HUES6 (cell line): ENCODE measurements around the gene KLF8.

Experiments used
- H3K27ac ChIP-seq: 2 replicates; pipeline ENCODE4 v1.7.0; 2013; ENCODE audit warnings: low read depth, mild to moderate bottlenecking, low read length, inconsistent platforms
- H3K27me3 ChIP-seq: 2 replicates; pipeline ENCODE4 v1.6.1; 2013; ENCODE audit warnings: low read length; ENCODE audit not compliant: control insufficient read depth, insufficient read depth
- H3K36me3 ChIP-seq: 2 replicates; pipeline ENCODE4 v1.6.1; 2013; ENCODE audit warnings: low read length; ENCODE audit not compliant: control insufficient read depth, insufficient read depth
- H3K4me1 ChIP-seq: 2 replicates; pipeline ENCODE4 v1.6.1; 2013; ENCODE audit warnings: low read length; ENCODE audit not compliant: control insufficient read depth, insufficient read depth
- H3K4me3 ChIP-seq: 2 replicates; pipeline ENCODE4 v1.5.1; 2013; ENCODE audit warnings: low read depth, low read length
- H3K9ac ChIP-seq: one replicate; pipeline ENCODE4 v1.6.1; 2013; ENCODE audit warnings: mild to moderate bottlenecking, low read length
- H3K9me3 ChIP-seq: 2 replicates; pipeline ENCODE4 v1.6.1; 2013; ENCODE audit warnings: low read depth, low read length; ENCODE audit not compliant: control insufficient read depth, insufficient read depth

Gene KLF8

GRCh38 chrX:56233682-56234081 lies 1.5 kb downstream of the KLF8 start:
- Histone ChIP-seq H3K9me3 (peaks cover 5% of the 10 kb centered on the region; the same call in 1 of the 2 replicates), H3K4me3 (peak overlapping the region; percentile 82), H3K27ac (no peak overlapping the region), H3K27me3 (no peaks in the 10 kb centered on the region), H3K36me3 (0 out of 2 replicates have a peak, but pooled peaks cover 2% of the 10 kb centered on the region), H3K4me1 (peaks cover 14% of the 10 kb centered on the region; the same call in 1 of the 2 replicates), H3K9ac (no peak overlapping the region)

GRCh38 chrX:56248492-56248891 lies 16.3 kb downstream of the KLF8 start:
- H3K36me3 ChIP-seq = no peaks in the 10 kb centered on the region
- no peak overlapping the region for H3K27ac ChIP-seq
- H3K27me3 ChIP-seq = no peaks in the 10 kb centered on the region
- no peaks in the 10 kb centered on the region; the same call in 1 of the 2 replicates for H3K9me3 ChIP-seq
- no peak overlapping the region for H3K4me3 ChIP-seq
- no peak overlapping the region for H3K9ac ChIP-seq
- peaks cover 3% of the 10 kb centered on the region; the same call in 1 of the 2 replicates for H3K4me1 ChIP-seq

- no peak overlapping the region for H3K27ac ChIP-seq
- no peak overlapping the region for H3K9ac ChIP-seq
- no peaks in the 10 kb centered on the region for H3K27me3 ChIP-seq
- no peaks in the 10 kb centered on the region for H3K36me3 ChIP-seq
- peaks cover 12% of the 10 kb centered on the region; the same call in 1 of the 2 replicates for H3K9me3 ChIP-seq
- no peak overlapping the region for H3K4me3 ChIP-seq
- H3K4me1 ChIP-seq = no peaks in the 10 kb centered on the region
Measured at GRCh38 chrX:56253832-56254703, 21.9 kb downstream of the KLF8 start.

- no peaks in the 10 kb centered on the region for H3K27me3 ChIP-seq
- H3K27ac ChIP-seq = no peak overlapping the region
- H3K9me3 ChIP-seq = peaks cover 4% of the 10 kb centered on the region; the same call in 1 of the 2 replicates
- H3K4me1 ChIP-seq = no peaks in the 10 kb centered on the region
- peaks cover 12% of the 10 kb centered on the region; the same call in 1 of the 2 replicates for H3K36me3 ChIP-seq
- no peak overlapping the region for H3K4me3 ChIP-seq
- no peak overlapping the region for H3K9ac ChIP-seq
Measured at GRCh38 chrX:56268888-56269287, 36.7 kb downstream of the KLF8 start.

GRCh38 chrX:56278692-56279091 lies 46.5 kb downstream of the KLF8 start:
- Histone ChIP-seq H3K4me1 (no peaks in the 10 kb centered on the region), H3K27me3 (no peaks in the 10 kb centered on the region), H3K9ac (no peak overlapping the region), H3K36me3 (0 out of 2 replicates have a peak, but pooled peaks cover 3% of the 10 kb centered on the region), H3K27ac (no peak overlapping the region), H3K9me3 (peaks cover 5% of the 10 kb centered on the region; the same call in 1 of the 2 replicates), H3K4me3 (no peak overlapping the region)

- Histone ChIP-seq H3K9me3 (peaks cover 8% of the 10 kb centered on the region; the same call in 1 of the 2 replicates), H3K4me1 (no peaks in the 10 kb centered on the region), H3K27ac (no peak overlapping the region), H3K9ac (no peak overlapping the region), H3K36me3 (peaks cover 8% of the 10 kb centered on the region; the same call in 1 of the 2 replicates), H3K4me3 (no peak overlapping the region), H3K27me3 (no peaks in the 10 kb centered on the region)
Measured at GRCh38 chrX:56279863-56280262, 47.7 kb downstream of the KLF8 start.

- Histone ChIP-seq H3K9ac (no peak overlapping the region), H3K4me3 (no peak overlapping the region), H3K4me1 (no peaks in the 10 kb centered on the region), H3K9me3 (peaks cover 8% of the 10 kb centered on the region; the same call in 1 of the 2 replicates), H3K36me3 (peaks cover 8% of the 10 kb centered on the region; the same call in 1 of the 2 replicates), H3K27ac (no peak overlapping the region), H3K27me3 (no peaks in the 10 kb centered on the region)
Measured at GRCh38 chrX:56281789-56282188, 49.6 kb downstream of the KLF8 start.

GRCh38 chrX:56284269-56284668 lies 52.1 kb downstream of the KLF8 start:
- H3K9me3 ChIP-seq = peaks cover 3% of the 10 kb centered on the region; the same call in 1 of the 2 replicates
- H3K27me3 ChIP-seq = no peaks in the 10 kb centered on the region
- H3K9ac ChIP-seq = no peak overlapping the region
- H3K36me3 ChIP-seq = peaks cover 13% of the 10 kb centered on the region
- H3K4me3 ChIP-seq = no peak overlapping the region
- no peaks in the 10 kb centered on the region for H3K4me1 ChIP-seq
- no peak overlapping the region for H3K27ac ChIP-seq

- H3K4me1 ChIP-seq = no peaks in the 10 kb centered on the region
- H3K27ac ChIP-seq = no peak overlapping the region
- no peak overlapping the region for H3K4me3 ChIP-seq
- no peaks in the 10 kb centered on the region for H3K27me3 ChIP-seq
- peaks cover 11% of the 10 kb centered on the region for H3K9me3 ChIP-seq
- H3K36me3 ChIP-seq = peaks cover 10% of the 10 kb centered on the region
- no peak overlapping the region for H3K9ac ChIP-seq
Measured at GRCh38 chrX:56288608-56289007, 56.5 kb downstream of the KLF8 start.

GRCh38 chrX:56289449-56289848 lies 57.3 kb downstream of the KLF8 start:
- no peak overlapping the region for H3K4me3 ChIP-seq
- peaks cover 9% of the 10 kb centered on the region for H3K9me3 ChIP-seq
- H3K27ac ChIP-seq = no peak overlapping the region
- H3K4me1 ChIP-seq = no peaks in the 10 kb centered on the region
- H3K9ac ChIP-seq = no peak overlapping the region
- H3K27me3 ChIP-seq = no peaks in the 10 kb centered on the region
- H3K36me3 ChIP-seq = peaks cover 7% of the 10 kb centered on the region

- Histone ChIP-seq H3K4me3 (no peak overlapping the region), H3K9ac (no peak overlapping the region), H3K27ac (no peak overlapping the region), H3K9me3 (peaks cover 9% of the 10 kb centered on the region; the same call in 1 of the 2 replicates), H3K27me3 (no peaks in the 10 kb centered on the region), H3K4me1 (no peaks in the 10 kb centered on the region), H3K36me3 (no peaks in the 10 kb centered on the region)
Measured at GRCh38 chrX:56308726-56309125, 76.6 kb downstream of the KLF8 start.
